Kidney (tissue), 14 donors: Measurements from ENCODE around the gene ANKH. TPM values are rescaled to one million over a fixed set of nuclear protein-coding genes. Genes with fewer than 3 reads are reported as not detected.
"Not testable (repeated sequence)": the region's sequence is repeated elsewhere in the genome, so short reads cannot be mapped to it uniquely, and the experiment has no call there.

ENCODE experiments used
- DNase-seq, 5 donors: peaks; one replicate each; pipeline ENCODE4 v3.0.0-alpha.2; 2013 to 2020
- FAIRE-seq: peaks from 2 replicates; lab custom pipeline; 2012; peaks lifted over from hg19 to GRCh38; lab: Jason Lieb, UNC
- H3K27ac ChIP-seq, 2 donors: one replicate each; pipeline ENCODE4 v1.7.0; 2013; ENCODE audit warnings: low read depth in 2 of 2, low read length in 2 of 2, inconsistent platforms in 1 of 2
- H3K27me3 ChIP-seq: one replicate; pipeline ENCODE4 v1.7.1; 2013; ENCODE audit warnings: low read length, inconsistent platforms; ENCODE audit not compliant: control insufficient read depth, insufficient read depth
- H3K36me3 ChIP-seq, 3 donors: one replicate each; pipeline versions ENCODE4 v1.7.0 to v1.7.1; 2013; ENCODE audit warnings: low read length in 3 of 3, control low read depth in 1 of 3, inconsistent platforms in 1 of 3; ENCODE audit not compliant: insufficient read depth in 3 of 3, control insufficient read depth in 2 of 3
- H3K4me1 ChIP-seq, 3 donors: one replicate each; pipeline versions ENCODE4 v1.7.0 to v1.7.1; 2013; ENCODE audit warnings: low read length in 3 of 3, inconsistent platforms in 1 of 3, low read depth in 1 of 3; ENCODE audit not compliant: control insufficient read depth in 2 of 3, insufficient read depth in 2 of 3
- H3K4me3 ChIP-seq, 3 donors: one replicate each; pipeline versions ENCODE4 v1.7.0 to v1.8.1; 2013; ENCODE audit warnings: low read length in 3 of 3, control low read depth in 1 of 3, inconsistent platforms in 1 of 3
- H3K9ac ChIP-seq, 3 donors: one replicate each; pipeline versions ENCODE4 v1.7.0 to v1.7.1; 2013; ENCODE audit warnings: low read length in 3 of 3, control low read depth in 1 of 3, inconsistent platforms in 1 of 3
- H3K9me3 ChIP-seq, 3 donors: one replicate each; pipeline versions ENCODE4 v1.7.0 to v1.7.1; 2013; ENCODE audit warnings: low read length in 3 of 3, control low read depth in 1 of 3, inconsistent platforms in 1 of 3; ENCODE audit not compliant: control insufficient read depth in 2 of 3, insufficient read depth in 1 of 3
- CTCF ChIP-seq: IDR thresholded peaks from 3 replicates; pipeline ENCODE4 v1.5.1; 2012; ENCODE audit warnings: mild to moderate bottlenecking, moderate library complexity, borderline replicate concordance; ENCODE audit not compliant: insufficient read depth; ENCODE audit errors: extremely low read depth
- intact Hi-C: fragments of 100-400 bp; cut with DNase I; formaldehyde crosslinking; loops from one replicate; pipeline ENCODE4 v1.11.1; 2022
- polyA plus RNA-seq: library from polyadenylated mRNA; stranded (reverse); fragments of 350-450 nt; fragmentation: Illumina TruSeq; extraction: RNeasy Lipid Tissue Mini Kit (QIAGEN cat#74804); gene quantifications from one replicate; pipeline ENCODE4 v1.2.3, GENCODE V29; 2014; ENCODE audit warnings: low read depth, low replicate concordance; ENCODE audit not compliant: insufficient read depth
- total RNA-seq: library from RNA; stranded (reverse); fragmentation: NEBNext Ultra II Directional; extraction: Animal tissue kit (Norgen Biotek cat#: 25700); gene quantifications from one replicate; pipeline ENCODE4 v1.2.1, GENCODE V29; 2021
- donor health status: control.
- donor health status: control.
- donor health status: control.
- donor health status: control.
- donor health status: control.
- donor health status: DM: yes; HTN: yes; CAD: no.
- donor health status: Normal renal cell carcinoma (clear cell type).

The ANKH gene
- total and polyA plus RNA-seq, 2 donors from 2014 or later: 19.0 to 44.6 TPM

DNA sequence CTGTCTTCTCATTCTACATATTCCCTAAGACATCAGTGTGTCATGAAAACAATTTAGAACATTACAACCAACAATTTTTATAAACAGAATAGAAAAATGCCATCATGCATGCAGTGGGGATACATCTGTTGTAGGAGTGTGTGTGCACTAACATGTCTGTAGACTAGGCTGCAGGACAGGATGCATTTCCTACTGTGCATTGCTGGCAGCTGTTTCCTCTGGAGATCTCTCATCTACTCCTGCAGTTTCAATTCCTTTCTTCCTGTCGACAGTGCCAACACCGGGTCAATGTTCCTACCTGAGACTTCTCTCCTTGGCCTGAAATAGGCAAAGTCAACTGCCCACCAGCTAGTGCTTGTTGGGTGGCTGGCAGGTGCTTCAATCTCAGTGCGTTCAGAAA lies 69.8 kb downstream of the ANKH start:
- no peak for FAIRE-seq
- Histone ChIP-seq H3K4me3 (no peak overlapping the region), H3K36me3 (no peaks in the 10 kb centered on the region), H3K27ac (no peak overlapping the region), H3K9me3 (no peaks in the 10 kb centered on the region), H3K27me3 (no peaks in the 10 kb centered on the region), H3K4me1 (no peaks in the 10 kb centered on the region), H3K9ac (no peak overlapping the region)
- intact Hi-C loops: no loop called here
- TF ChIP-seq CTCF: no peak
- DNase-seq: no peak

DNA sequence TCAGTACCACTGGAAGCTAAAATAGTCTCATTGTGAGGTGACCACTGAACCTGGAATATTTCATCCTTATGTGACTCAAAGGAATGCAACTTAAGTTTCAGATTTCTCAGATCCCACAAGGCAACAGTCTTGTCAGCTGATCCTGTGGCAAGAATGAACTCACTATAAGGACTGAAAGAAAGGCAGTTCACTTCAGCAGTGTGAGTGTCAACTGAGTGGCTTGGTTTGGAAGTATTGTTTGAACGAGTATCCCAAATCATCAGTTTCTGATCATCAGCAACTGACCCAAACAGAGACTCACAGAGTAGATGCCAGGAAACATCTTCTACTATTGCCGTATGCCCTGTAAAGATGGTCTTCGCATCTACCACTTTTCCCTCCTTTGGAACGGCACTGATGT lies 74.2 kb downstream of the ANKH start:
- H3K4me3 ChIP-seq, intact Hi-C loops, H3K9ac ChIP-seq, H3K36me3 ChIP-seq, H3K4me1 ChIP-seq, H3K9me3 ChIP-seq, H3K27ac ChIP-seq, DNase-seq, H3K27me3 ChIP-seq, FAIRE-seq: not testable (repeated sequence)

DNA sequence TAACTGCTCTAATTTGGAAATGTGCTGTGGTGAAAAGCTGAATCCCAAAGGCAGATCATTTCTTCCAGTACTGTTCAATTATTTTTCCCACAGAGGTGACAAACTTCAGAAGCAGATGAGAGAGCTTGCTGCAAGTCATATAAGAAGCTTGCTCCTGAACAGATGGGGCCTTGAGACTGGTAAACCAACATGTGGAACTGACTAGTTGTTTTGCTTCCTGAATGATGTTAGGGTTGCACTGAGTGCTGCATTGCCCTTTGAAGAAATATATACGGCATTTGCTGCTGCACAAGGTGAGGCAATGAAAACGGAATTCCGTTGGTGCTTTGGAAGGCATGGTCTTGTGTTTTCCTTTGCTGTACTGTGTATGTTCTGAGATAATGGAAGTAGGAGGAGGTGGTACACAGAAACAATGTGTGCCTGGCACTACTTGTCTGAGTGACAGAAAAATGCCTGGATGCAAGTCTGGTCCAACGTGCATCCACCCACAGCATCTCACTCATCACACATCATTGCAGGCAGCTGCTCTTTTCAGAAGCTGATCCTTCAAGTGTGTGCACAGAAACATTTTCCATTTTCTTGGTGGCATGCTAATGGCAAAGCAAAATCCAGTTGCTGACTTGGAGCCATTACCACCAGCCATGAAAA lies 76.9 kb downstream of the ANKH start:
- Histone ChIP-seq H3K9ac (no peak overlapping the region), H3K9me3 (no peaks in the 10 kb centered on the region), H3K36me3 (no peaks in the 10 kb centered on the region), H3K27ac (no peak overlapping the region), H3K4me3 (no peak overlapping the region), H3K4me1 (no peaks in the 10 kb centered on the region), H3K27me3 (no peaks in the 10 kb centered on the region)
- no peak for TF ChIP-seq CTCF
- no peak for FAIRE-seq
- intact Hi-C loops: no loop called here
- no peak for DNase-seq

GRCh38 chr5:14793851-14794250 lies 77.7 kb downstream of the ANKH start:
- intact Hi-C loops: no loop called here
- DNase-seq: no peak
- Histone ChIP-seq H3K27ac (no peak overlapping the region), H3K9me3 (no peaks in the 10 kb centered on the region), H3K4me3 (no peak overlapping the region), H3K27me3 (no peaks in the 10 kb centered on the region), H3K9ac (no peak overlapping the region), H3K4me1 (no peaks in the 10 kb centered on the region), H3K36me3 (no peaks in the 10 kb centered on the region)
- no peak for TF ChIP-seq CTCF
- FAIRE-seq: no peak
